GM21619 (cell line): ENCODE measurements around the gene GRIN3B.

Experiments
- ATAC-seq: cut with Tn5 transposase; IDR thresholded peaks from one replicate; pipeline ENCODE4 v1.9.1; 2021; ENCODE audit not compliant: unreplicated experiment

GRIN3B gene

GRCh38 chr19:1040476-1041271 lies 40.5 kb downstream of the GRIN3B start:
- peak; percentile 42 for ATAC-seq

GRCh38 chr19:1041272-1041834 lies 41.1 kb downstream of the GRIN3B start:
- ATAC-seq: no peak

- no peak for ATAC-seq
Measured at GRCh38 chr19:1041835-1042685, 41.8 kb downstream of the GRIN3B start.

- ATAC-seq: no peak
Measured at GRCh38 chr19:1042689-1043511, 42.7 kb downstream of the GRIN3B start.

- no peak for ATAC-seq
Measured at GRCh38 chr19:1045247-1045603, 45.0 kb downstream of the GRIN3B start.

- ATAC-seq: no peak
Measured at GRCh38 chr19:1046117-1046626, 46.0 kb downstream of the GRIN3B start.

GRCh38 chr19:1046836-1047695 lies 46.8 kb downstream of the GRIN3B start:
- no peak for ATAC-seq

- no peak for ATAC-seq
Measured at GRCh38 chr19:1047696-1048147, 47.5 kb downstream of the GRIN3B start.

- ATAC-seq: no peak
Measured at GRCh38 chr19:1049106-1049505, 48.9 kb downstream of the GRIN3B start.

- no peak for ATAC-seq
Measured at GRCh38 chr19:1049800-1050199, 49.6 kb downstream of the GRIN3B start.

GRCh38 chr19:1050989-1051788 lies 51.0 kb downstream of the GRIN3B start:
- ATAC-seq: no peak

GRCh38 chr19:1051791-1052190 lies 51.6 kb downstream of the GRIN3B start:
- ATAC-seq: no peak

- no peak for ATAC-seq
Measured at GRCh38 chr19:1052349-1052975, 52.2 kb downstream of the GRIN3B start.

GRCh38 chr19:1053176-1054101 lies 53.2 kb downstream of the GRIN3B start:
- no peak for ATAC-seq

GRCh38 chr19:1054102-1055027 lies 54.1 kb downstream of the GRIN3B start:
- no peak for ATAC-seq

GRCh38 chr19:1055028-1055425 lies 54.8 kb downstream of the GRIN3B start:
- no peak for ATAC-seq
